Activated naive CD8-positive, alpha-beta T cell treated with anti-CD3 and anti-CD28 coated beads, Interleukin-2, amount 10 ng/mL, durations not matched to agents 7 days and 5 days (primary cell): ENCODE measurements around the gene PPM1M. TPM values are rescaled to one million over a fixed set of nuclear protein-coding genes. Genes with fewer than 3 reads are reported as not detected.

Experiments used
- ATAC-seq: fragments of 150-1000 bp; cut with Tn5 transposase; one replicate; pipeline ENCODE4 v1.10.0; 2021; ENCODE audit warnings: low read depth, moderate library complexity
- POLR2A ChIA-PET: fragments of 350-600 bp; sonication (Branson Sonifier 250); formaldehyde crosslinking; loops from one replicate; lab custom pipeline; 2021; ENCODE audit warnings: antibody characterized with exemption; lab: Charles Lee
- DNase-seq: peaks from one replicate; pipeline ENCODE4 v3.0.0; 2021
- H3K27ac Mint-ChIP-seq: one replicate; pipeline ENCODE4 v1.8.0; 2022; ENCODE audit warnings: mild to moderate bottlenecking, mixed read lengths
- H3K27me3 Mint-ChIP-seq: one replicate; pipeline ENCODE4 v1.8.0; 2022; ENCODE audit warnings: mild to moderate bottlenecking, moderate library complexity, mixed read lengths
- H3K36me3 Mint-ChIP-seq: one replicate; pipeline ENCODE4 v1.8.0; 2021; ENCODE audit warnings: mild to moderate bottlenecking, mixed read lengths
- H3K4me1 Mint-ChIP-seq: one replicate; pipeline ENCODE4 v1.8.0; 2021; ENCODE audit warnings: mixed read lengths
- H3K4me3 Mint-ChIP-seq: one replicate; pipeline ENCODE4 v1.8.0; 2022; ENCODE audit warnings: mild to moderate bottlenecking, moderate library complexity, mixed read lengths
- H3K9me3 Mint-ChIP-seq: one replicate; pipeline ENCODE4 v1.8.0; 2021; ENCODE audit warnings: mixed read lengths
- total RNA-seq, 2 experiments: library from RNA; stranded (reverse); gene quantifications; one replicate each; pipeline ENCODE4 v1.2.3, GENCODE V29; 2021

PPM1M gene
- total RNA-seq, 2 experiments from 2014 or later: 101 to 105 TPM

DNA sequence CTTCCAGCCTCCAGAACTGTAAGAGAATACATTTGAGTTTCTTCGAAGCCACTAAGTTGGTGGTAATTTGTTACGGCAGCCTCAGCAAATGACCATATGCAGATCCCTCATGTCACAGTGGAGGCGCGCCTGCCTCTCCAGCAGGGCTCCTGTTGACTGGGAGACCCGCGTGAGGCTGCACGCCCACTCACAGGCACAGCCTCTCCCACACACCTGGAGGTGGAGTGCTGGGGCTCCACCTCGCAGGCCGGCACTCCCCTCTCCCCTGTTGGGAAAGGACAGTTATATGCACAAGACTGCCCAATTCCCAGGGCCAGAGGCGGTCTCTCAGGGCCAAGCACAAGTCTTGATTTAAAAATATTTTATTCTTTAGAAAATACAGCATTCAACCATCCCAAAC lies 17.3 kb upstream of the PPM1M start:
- Mint-ChIP-seq H3K27ac (no peak overlapping the region), H3K9me3 (no peaks in the 10 kb centered on the region), H3K36me3 (peaks cover 18% of the 10 kb centered on the region), H3K4me1 (peaks cover 54% of the 10 kb centered on the region), H3K27me3 (no peaks in the 10 kb centered on the region), H3K4me3 (no peak overlapping the region)
- POLR2A ChIA-PET: no interaction called here
- no peak for ATAC-seq
- DNase-seq: peak; percentile 32

DNA sequence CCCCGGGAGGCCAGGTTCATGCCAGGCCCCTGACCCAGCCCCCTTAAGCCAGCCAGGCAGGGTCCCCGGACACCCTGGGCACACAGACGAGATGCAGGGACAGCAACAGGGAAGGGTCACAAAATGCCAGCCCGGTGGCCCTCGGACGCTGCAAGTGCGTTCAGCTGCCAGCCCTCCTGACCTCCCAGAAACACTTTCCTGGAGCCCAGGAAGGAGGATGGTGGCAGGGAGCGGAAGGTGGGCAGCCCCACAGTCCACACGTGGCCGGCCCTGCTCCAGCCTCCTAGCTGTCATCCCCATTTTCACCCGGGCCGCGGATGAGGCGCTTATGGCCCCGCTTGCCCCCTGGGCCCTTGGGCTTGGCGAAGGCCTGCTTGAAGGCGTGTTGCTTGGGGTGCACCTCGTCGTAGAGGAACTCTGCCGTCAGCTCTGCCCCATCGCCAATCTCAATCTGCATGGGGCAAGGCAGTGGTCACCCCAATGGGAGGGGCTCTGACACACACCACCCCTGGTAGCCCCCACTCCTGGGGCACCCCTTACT lies 16.7 kb upstream of the PPM1M start:
- peaks cover 18% of the 10 kb centered on the region for H3K36me3 Mint-ChIP-seq
- DNase-seq (no peak), ATAC-seq (no peak)
- no peak overlapping the region for H3K4me3 Mint-ChIP-seq
- H3K9me3 Mint-ChIP-seq: no peaks in the 10 kb centered on the region
- POLR2A ChIA-PET: interaction anchor here (1.0 kb wide), 2 partner anchors 28 to 50 kb away, joined by 3 read pairs; partner anchors contain the start of gene WDR82
- no peaks in the 10 kb centered on the region for H3K27me3 Mint-ChIP-seq
- H3K4me1 Mint-ChIP-seq: peaks cover 52% of the 10 kb centered on the region
- no peak overlapping the region for H3K27ac Mint-ChIP-seq

DNA sequence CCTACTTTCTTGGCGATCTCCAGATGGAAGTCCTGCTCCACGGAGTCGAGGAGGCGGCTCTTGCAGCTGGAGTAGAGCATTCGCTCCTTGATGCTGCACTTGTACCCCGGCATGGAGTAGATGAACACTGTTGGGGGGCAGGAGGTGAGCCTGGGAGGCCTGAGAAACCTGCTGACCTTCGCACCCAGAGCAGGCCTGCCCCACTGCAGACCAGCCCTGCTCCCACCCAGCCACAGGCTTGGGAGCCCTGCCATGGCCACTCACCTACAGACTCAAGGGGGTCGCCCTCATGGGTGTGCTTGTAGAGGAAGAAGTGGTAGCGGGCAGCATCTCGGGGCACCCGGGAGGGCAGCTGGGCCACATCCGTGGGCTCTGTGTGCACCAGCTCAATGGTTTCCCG lies 15.9 kb upstream of the PPM1M start:
- ATAC-seq: no peak
- POLR2A ChIA-PET: interaction anchor here (0.6 to 3.7 kb wide), 5 partner anchors 9 to 183 kb away, joined by 3 to 30 read pairs (median 3); partner anchors contain the start of gene WDR82
- Mint-ChIP-seq H3K27me3 (no peaks in the 10 kb centered on the region), H3K27ac (no peak overlapping the region), H3K36me3 (peaks cover 16% of the 10 kb centered on the region), H3K9me3 (no peaks in the 10 kb centered on the region), H3K4me3 (no peak overlapping the region), H3K4me1 (peaks cover 50% of the 10 kb centered on the region)
- DNase-seq: peak; percentile 26

DNA sequence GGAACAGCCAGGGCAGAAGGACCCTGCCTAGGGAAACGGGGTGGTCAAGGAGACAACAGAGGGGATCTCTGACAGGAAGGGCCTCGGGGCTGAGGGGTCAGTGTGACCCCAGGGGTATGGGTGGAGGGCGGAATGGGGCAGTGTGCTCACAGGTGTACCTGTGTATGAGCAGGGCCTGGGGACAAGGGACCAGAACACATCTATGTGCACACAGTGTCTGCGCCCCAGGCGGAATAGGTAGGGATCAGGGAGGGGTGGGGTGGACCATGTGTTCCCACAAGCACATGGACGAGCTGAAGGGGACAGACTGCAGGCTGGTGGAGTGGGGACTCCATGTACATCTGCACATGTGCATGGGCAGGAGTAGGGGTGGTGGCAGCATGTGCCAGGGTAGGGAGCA lies 15.1 kb upstream of the PPM1M start:
- Mint-ChIP-seq H3K36me3 (peaks cover 16% of the 10 kb centered on the region), H3K9me3 (no peaks in the 10 kb centered on the region), H3K27me3 (no peaks in the 10 kb centered on the region), H3K4me1 (peaks cover 50% of the 10 kb centered on the region), H3K4me3 (no peak overlapping the region), H3K27ac (no peak overlapping the region)
- POLR2A ChIA-PET: interaction anchor here (0.6 to 30.7 kb wide), 6 partner anchors 9 to 182 kb away, joined by 3 to 1053 read pairs (median 16); partner anchors contain the start of genes GLYCTK and WDR82
- DNase-seq (no peak), ATAC-seq (no peak)

DNA sequence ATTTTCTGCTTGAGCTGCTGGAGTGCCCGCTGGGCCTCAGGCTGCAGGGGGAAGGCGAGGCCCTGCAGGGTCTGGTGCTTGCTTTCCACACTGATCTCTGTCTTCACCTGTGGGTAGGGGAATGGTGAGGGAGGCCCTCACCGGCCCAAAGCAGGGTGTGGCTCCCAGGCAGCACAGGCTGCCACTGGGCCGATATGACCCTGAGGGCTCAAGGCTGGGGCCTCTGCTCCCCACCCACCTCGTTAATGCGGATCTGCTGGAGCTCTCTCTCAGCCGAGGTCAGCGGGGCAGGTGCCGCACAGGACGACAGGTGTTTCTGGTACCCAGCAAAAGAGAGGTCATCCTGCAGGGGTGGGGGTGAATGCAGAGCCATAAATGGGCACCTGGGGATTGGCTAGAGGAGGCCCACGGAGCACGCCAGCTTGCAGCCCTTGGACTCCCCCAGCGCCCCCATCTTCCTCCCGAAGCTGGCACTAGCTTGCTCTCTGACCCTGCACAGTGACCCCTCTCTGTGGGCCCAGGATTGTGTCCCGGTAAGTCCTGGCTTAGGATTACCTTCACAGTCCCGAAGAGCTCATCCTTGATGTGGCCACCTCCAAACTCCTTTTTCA lies 14.6 kb upstream of the PPM1M start:
- Mint-ChIP-seq H3K27me3 (no peaks in the 10 kb centered on the region), H3K4me1 (peaks cover 47% of the 10 kb centered on the region), H3K27ac (peak overlapping the region; percentile 75), H3K4me3 (no peak overlapping the region), H3K36me3 (peaks cover 21% of the 10 kb centered on the region), H3K9me3 (no peaks in the 10 kb centered on the region)
- DNase-seq (no peak), ATAC-seq (no peak)
- POLR2A ChIA-PET: interaction anchor here (0.8 to 30.7 kb wide), 8 partner anchors 10 to 215 kb away, joined by 3 to 1053 read pairs (median 8); partner anchors contain the start of genes GLYCTK and WDR82

DNA sequence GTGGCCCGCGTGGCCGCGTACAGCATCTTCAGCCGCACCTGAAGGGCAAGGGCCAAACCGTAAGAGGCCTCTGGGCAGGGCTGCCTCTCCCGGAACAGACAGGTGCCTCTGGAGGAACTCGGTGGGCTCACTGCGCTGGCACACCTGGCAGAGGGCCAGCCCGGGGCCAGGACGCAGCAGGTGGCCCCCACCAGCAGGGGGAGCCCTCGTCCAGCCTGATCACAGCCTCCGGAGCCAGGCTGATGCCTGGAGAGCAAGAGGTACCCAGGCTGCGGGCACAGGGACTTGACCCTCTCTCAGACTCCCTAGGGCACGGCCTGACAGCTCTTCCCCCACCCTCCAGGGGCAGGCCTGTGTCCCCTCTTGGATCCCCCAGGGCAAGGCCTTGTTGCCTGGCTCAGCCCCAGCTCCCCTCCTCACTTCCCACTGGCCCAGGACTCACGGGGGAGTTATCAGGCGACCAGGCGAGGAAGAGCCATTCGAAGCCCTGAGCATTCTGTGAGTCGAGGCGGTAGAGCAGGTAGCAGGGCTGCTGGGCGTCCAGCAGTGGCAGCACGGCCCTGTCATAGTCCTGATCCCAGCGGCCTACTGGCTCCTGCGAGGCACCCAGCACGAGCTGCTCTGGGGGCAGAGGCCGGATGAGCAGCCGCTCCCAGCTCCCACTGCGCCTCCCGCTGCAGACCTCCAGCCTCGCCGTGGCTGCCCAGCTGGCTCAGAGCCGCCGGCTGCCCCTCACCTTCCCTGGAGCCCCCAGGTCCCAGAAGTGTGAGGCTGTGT lies 13.9 kb upstream of the PPM1M start:
- Mint-ChIP-seq H3K27ac (peak overlapping the region; percentile 75), H3K36me3 (peaks cover 23% of the 10 kb centered on the region), H3K4me1 (peaks cover 44% of the 10 kb centered on the region), H3K27me3 (no peaks in the 10 kb centered on the region), H3K9me3 (no peaks in the 10 kb centered on the region), H3K4me3 (peak overlapping the region; percentile 50)
- ATAC-seq: peak; percentile 78
- DNase-seq: peak; percentile 94
- POLR2A ChIA-PET: interaction anchor here (0.6 to 30.7 kb wide), 9 partner anchors 9 to 215 kb away, joined by 3 to 1053 read pairs (median 4); partner anchors contain the start of genes GLYCTK and WDR82

DNA sequence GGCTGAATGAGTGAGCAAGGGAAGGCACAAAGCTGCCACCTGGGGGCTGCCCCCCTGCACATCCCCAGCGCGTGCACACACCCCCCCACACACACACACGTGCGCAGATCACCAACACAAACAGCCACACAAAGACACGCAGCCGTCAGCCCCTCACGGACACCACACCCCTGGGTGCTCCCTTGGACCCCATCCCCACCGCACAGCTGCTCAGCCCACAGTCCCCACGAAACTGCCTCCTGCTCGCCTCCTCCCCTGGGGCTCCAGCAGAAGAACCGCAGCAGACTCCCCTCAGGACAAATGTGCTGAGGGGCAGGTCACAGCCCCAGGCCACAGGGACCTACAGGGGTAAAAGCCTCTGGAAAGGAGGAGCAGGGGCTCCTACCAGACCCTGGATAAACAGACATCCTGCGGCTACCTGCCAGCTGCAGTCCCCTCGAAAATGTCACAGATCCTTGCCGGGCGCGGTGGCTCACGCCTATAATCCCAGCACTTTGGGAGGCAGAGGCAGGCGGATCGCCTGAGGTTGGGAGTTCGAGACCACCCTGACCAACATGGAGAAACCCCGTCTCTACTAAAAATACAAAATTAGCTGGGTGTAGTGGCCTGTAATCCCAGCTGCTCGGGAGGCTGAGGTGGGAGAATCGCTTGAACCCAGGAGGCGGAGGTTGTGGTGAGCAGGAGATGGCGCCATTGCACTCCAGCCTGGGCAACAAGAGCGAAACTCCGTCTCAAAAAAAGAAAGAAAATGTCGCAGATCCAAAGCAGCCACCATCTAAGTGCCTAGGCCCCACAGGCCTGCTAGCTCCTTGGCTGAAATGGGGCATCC lies 13.1 kb upstream of the PPM1M start:
- H3K27ac Mint-ChIP-seq: peak overlapping the region; percentile 74
- H3K4me3 Mint-ChIP-seq: peak overlapping the region; percentile 52
- no peaks in the 10 kb centered on the region for H3K27me3 Mint-ChIP-seq
- ATAC-seq (no peak), DNase-seq (no peak)
- H3K4me1 Mint-ChIP-seq: peaks cover 45% of the 10 kb centered on the region
- H3K9me3 Mint-ChIP-seq: no peaks in the 10 kb centered on the region
- peaks cover 23% of the 10 kb centered on the region for H3K36me3 Mint-ChIP-seq
- POLR2A ChIA-PET: interaction anchor here (1.0 to 30.7 kb wide), 7 partner anchors 8 to 214 kb away, joined by 3 to 1053 read pairs (median 12); partner anchors contain the start of genes GLYCTK and WDR82

DNA sequence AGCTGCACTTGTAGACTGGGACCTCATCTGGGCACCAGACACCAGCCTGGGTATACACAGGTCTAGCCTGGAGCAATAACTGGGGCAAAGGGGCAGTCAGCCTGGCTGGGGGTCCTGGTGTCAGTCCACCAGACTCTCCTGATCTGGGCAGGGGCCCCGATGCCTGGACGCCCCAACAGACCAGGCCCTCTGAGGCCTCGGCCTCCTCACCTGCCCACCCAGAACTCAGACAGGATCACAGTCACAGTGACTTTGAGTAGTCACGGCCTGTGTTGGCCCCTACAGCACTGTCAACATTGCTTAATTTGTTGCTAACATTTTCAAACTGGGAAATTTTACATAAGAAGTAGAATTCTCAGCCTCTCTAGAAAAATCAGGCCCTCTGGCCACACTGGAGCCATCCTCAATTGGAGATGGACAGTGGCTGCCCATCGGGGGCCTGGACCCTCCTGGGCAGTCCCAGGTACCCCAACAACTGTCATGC lies 12.4 kb upstream of the PPM1M start:
- DNase-seq (no peak), ATAC-seq (no peak)
- H3K9me3 Mint-ChIP-seq: no peaks in the 10 kb centered on the region
- H3K36me3 Mint-ChIP-seq: peaks cover 23% of the 10 kb centered on the region
- peak overlapping the region; percentile 74 for H3K27ac Mint-ChIP-seq
- peak overlapping the region; percentile 8 for H3K4me3 Mint-ChIP-seq
- POLR2A ChIA-PET: interaction anchor here (1.0 to 30.7 kb wide), 4 partner anchors 10 to 45 kb away, joined by 3 to 1053 read pairs (median 79); partner anchors contain the start of genes GLYCTK, TLR9 and WDR82
- H3K27me3 Mint-ChIP-seq: no peaks in the 10 kb centered on the region
- peaks cover 45% of the 10 kb centered on the region for H3K4me1 Mint-ChIP-seq

DNA sequence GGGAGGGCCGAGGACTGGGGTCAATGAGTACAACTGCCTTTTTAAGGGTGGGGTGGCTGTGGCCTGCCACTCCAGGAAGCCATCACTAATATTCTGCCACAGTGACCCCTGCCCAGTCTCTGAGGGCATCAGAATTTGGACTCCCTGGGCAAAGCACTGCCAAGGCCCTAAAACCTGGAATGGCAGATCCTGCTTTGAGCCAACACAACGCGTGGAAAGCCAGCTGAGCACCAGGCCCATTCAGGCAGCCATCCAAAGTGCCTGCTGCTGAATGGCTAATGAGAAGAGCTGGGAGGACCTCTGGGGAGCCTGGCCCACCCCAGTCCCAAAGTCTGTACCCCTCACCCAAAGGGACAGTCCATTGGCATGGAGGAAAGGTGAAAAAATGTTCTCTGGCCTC lies 11.6 kb upstream of the PPM1M start:
- Mint-ChIP-seq H3K27ac (peak overlapping the region; percentile 74), H3K4me1 (peaks cover 48% of the 10 kb centered on the region), H3K36me3 (peaks cover 23% of the 10 kb centered on the region), H3K27me3 (no peaks in the 10 kb centered on the region), H3K9me3 (no peaks in the 10 kb centered on the region), H3K4me3 (peak overlapping the region; percentile 10)
- POLR2A ChIA-PET: interaction anchor here (1.3 to 30.7 kb wide), 5 partner anchors 9 to 44 kb away, joined by 3 to 1053 read pairs (median 18); partner anchors contain the start of genes GLYCTK, PPM1M, TLR9 and WDR82
- DNase-seq: no peak
- ATAC-seq: no peak

DNA sequence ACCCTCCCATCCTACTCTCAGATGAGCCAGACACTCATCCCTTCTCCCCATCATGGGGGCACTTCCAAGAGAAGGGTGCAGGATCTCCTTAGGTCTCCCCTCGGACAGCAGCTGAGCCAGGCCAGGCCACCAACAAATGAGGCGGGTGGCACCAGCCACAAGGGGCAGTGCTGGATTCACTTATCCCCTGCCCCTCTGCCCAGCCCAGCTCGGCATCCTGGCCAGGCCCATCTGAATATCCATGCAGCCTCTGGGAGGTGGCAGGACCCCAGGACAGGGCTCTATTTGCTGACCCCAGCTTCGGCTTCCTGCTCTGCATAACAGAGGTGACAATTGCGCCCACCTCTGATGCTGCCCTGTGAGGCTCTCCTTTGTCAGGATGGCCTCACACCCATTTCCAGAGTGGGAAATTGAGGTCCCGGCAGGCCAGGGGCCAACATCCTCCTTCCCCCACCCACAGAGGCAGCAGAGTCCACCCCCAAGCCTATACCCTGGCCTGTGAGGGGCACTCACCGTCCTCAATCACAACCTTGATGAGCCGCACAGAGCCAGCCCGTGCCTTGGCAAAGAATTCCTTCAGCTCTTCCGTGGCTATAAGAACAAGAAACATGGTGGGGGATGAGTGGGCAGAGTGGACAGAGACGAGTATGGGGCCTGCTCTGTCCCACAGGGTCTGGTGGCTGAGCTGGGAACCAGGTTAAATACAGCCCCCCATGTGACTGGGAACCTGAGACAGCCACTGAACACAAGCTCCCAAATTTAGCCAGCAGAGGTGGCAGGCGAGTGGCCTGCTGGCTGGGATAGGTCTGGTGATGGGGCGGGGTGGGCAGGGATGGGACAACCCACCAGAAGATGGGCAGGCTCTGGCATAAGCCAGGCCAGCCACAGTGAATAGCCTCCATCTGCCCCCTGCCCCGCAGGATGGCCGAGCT lies 10.8 kb upstream of the PPM1M start:
- H3K27ac Mint-ChIP-seq: peak overlapping the region; percentile 68
- H3K27me3 Mint-ChIP-seq: no peaks in the 10 kb centered on the region
- POLR2A ChIA-PET: interaction anchor here (0.5 to 30.7 kb wide), 7 partner anchors 8 to 735 kb away, joined by 3 to 1053 read pairs (median 5); partner anchors contain the start of genes GLYCTK, PPM1M, TLR9 and WDR82
- peaks cover 50% of the 10 kb centered on the region for H3K4me1 Mint-ChIP-seq
- ATAC-seq: no peak
- peaks cover 26% of the 10 kb centered on the region for H3K36me3 Mint-ChIP-seq
- DNase-seq: no peak
- no peak overlapping the region for H3K4me3 Mint-ChIP-seq
- no peaks in the 10 kb centered on the region for H3K9me3 Mint-ChIP-seq

DNA sequence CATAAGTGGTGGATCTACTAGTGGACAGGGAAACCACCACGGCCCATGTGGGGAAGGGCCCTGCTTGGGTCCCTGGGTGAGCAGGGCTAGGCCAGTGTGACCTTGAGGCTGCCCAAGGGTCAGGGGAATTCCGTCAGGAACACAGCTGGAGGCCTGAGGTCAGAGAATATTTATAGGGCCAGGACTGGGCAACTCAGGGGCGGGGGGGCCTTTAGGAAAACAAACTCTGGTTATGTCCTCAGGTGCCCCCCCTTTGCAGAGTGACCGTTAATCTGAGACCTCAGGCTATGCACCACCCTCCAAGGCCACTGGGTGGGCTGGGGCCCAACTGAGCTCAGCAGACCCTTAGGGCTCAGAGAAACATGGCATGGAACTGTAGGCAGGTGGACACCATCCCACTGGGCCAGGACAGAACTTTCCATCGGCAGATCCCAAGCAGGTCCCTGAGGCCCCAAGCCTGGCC lies 9.1 kb upstream of the PPM1M start:
- peak overlapping the region; percentile 44 for H3K4me3 Mint-ChIP-seq
- no peaks in the 10 kb centered on the region for H3K27me3 Mint-ChIP-seq
- H3K36me3 Mint-ChIP-seq: peaks cover 21% of the 10 kb centered on the region
- POLR2A ChIA-PET: interaction anchor here (0.7 to 30.7 kb wide), 5 partner anchors 9 to 74 kb away, joined by 3 to 1053 read pairs (median 128); partner anchors contain the start of genes GLYCTK, PPM1M, TLR9 and WDR82
- peaks cover 53% of the 10 kb centered on the region for H3K4me1 Mint-ChIP-seq
- DNase-seq: no peak
- no peak for ATAC-seq
- no peaks in the 10 kb centered on the region for H3K9me3 Mint-ChIP-seq
- peak overlapping the region; percentile 73 for H3K27ac Mint-ChIP-seq
